Suprapubic skin (tissue), 4 donors: ENCODE measurements around the gene RALGPS1.

Source experiments
- POLR2A ChIP-seq, 2 donors: fragments of 450-650 bp; IDR thresholded peaks; one replicate each; pipeline ENCODE4 v1.6.1; 2017; ENCODE audit warnings: antibody characterized with exemption in 2 of 2, mild to moderate bottlenecking in 2 of 2, moderate library complexity in 2 of 2
- POLR2AphosphoS5 ChIP-seq, 3 donors: sonication (generic); formaldehyde crosslinking; IDR thresholded peaks; one replicate each; pipeline ENCODE4 v1.6.1; 2017; ENCODE audit warnings: antibody characterized with exemption in 3 of 3

GRCh38 chr9:127213859-127214258, 299.3 kb downstream of the RALGPS1 start:
- no peak for TF ChIP-seq POLR2AphosphoS5 (IDR thresholded peaks at IDR 0.05)
- no peak for TF ChIP-seq POLR2A (IDR thresholded peaks at IDR 0.05)
